ENCODE measurements around the gene LRRC56.
"Not testable (repeated sequence)": the region's sequence is repeated elsewhere in the genome, so short reads cannot be mapped to it uniquely, and the experiment has no call there.

LRRC56 gene

DNA sequence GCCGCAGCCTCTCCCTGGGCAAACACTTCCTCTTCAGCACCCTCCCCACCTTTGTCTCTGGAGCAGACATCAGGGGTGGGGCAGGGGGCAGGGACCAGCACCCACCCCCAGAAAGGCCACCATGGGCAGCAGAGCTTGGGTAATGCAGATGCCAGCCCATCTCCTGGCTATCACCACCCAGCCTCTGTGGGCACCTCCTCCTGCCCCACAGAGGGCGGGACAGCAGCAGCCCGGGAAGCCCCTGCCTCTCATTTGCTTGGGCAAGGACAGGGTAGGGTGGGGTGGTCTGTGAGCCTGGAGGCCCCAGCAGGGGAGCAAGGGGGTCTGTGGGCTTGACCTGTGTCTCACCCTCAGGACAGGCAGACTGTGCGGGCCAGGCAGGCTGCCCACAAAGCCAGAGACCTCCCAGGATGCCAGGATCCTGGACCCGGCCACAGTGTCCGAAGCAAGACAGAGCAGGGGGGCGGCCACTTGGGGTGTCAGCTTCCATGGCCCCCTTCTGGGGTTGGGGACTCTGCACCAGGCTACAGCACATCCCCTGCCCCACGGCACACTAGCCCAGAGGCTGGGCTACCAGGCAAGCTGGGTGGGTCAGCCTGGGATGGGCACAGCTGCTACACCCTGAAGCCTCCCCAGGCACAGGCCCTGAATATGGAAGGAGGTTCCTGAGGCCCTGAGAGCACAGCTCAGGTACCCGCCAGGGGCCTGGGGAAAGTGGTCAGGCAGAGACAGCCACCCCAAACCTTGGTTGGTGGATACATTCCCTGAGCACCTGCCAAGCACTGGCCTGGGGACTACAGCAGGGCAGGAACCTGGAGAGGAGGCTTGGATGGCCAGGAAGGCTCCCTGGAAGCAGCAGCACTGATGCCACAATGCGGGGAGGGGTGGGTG, 34.8 kb upstream of the LRRC56 start:
- no peak for FAIRE-seq

DNA sequence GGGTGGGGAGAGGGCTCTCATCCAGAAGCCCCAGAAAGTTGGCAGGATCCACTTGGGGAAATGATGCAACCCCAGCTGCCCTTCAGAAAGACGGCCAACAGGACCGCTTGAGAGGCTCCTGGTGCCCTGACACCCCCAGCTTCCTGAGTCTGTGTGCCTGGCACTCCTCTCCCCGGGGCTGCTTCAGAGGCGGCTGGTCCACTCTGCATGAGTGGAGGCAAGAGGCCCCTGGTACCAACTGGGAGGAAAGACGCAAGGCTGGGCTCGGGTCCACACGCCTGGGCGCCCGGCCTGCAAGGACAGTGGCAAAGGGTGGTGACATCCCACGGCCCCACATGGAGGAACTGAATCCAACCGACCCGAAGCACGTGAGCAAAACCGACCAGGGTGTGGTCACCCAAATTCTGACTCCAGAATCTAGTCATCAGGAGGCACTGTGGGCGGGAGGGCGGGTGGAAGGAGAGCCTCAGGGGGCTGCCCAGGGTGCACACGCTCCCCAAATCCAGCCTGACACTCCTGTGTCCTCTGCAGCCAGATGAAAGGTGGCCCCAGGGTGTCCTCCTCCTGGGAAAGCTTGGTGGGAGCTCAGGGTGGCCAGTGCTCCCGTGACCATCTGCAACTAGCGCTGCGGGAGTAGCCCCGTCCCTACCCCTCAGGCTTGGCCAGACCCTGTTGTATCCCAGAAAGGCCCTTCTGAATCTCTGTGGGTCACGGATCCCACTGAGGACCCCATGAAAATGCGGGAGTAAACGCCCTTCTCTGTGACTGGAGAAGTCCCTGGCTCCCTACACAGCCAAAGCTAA, 33.9 kb upstream of the LRRC56 start:
- no peak for FAIRE-seq

DNA sequence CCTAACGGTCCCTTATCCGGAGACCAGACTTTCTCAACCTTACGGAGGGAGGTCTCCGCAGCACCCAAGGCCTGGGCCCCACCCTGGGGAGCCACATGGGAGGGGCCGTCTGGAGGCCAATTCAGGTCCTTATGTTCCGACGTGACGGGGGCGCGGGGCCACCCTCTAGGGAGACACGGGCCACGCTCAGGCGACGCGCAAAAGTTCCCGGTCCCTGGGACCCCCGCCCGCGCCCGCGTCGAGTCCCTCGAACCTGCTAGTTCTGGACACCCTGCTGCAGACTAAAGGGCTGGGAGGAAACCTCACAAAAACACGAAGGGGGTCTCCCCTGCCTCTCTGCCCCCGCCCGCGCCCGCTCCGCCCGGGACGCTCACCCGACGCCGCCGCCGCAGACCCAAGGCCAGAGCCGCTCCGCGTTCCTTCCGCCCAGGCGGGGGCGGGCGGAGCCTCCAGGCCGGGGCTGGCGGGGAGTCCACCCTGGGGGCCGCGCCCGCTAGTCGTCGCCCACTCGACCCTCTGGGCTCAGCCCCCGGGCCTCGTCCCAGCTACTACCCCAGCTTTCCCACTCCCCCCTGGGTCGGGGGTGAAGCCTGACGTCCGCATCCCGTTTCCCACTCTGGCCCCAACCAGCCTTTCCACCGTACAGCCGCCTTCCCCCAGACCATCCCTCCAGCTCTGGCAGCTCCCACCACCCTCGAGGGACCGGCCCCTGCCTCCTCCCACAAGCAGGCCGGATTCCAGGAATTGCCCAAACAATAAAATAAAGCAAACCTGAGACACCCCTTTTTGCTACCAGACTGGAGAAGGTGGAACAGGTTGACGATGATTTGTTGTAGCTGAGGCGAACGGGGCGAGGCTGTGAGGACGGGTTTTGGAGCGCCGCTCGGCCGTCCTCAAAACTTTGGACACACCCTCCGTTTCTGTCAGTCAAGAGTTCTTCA, 33.0 kb upstream of the LRRC56 start:
- no peak for FAIRE-seq

DNA sequence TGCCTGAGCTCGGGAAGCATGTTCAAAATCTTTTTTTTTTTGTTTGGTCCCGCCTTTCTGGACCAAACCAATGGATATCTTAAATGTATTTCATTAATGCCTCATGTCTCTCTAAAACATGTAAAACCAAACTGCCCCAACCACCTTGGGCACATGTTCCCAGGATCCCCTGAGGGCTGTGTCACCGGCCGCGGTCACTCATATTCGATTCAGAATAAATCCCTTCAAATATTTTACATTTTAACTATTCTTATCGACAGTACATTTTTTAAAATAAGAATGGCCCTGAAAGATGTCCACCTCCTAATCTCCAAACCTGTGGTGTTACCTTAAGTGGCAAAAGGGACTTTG, 32.4 kb upstream of the LRRC56 start:
- no peak for FAIRE-seq

DNA sequence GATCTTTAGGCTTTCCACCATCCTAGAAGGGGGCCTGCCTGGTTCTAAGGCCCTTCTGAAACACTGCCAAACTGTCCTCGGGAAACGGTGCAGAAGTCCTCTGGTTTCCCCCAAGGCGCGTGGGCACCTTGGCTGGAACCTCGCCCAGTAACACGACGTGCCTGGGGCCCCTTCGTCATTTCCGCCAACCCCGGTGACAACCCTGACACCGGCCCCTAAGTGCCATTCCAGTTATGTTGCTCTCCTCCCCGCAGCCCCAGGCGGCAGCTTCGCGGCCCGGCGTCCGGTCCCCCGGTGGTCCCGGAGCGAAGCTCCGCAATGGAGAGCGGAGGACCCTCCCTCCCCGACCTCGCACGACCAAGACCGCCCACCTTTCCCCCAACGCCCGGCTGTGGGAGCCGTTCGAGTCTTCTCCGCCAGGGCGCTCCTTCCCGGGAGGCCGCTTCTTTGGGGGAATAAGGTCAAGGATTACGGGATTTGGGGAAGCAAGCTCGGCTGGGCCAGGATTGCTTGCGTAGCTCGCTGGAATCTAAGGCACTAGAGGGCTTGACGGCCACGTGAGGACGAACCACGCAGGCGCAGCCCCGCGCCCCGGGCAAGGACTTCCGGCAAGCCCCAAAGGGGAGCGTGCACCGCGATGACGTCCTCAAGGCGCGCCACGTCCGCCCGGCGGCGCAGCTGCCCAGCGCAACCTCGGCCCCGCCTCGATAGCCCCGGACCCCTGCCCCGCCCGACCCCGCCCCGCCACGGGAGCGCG, 30.9 kb upstream of the LRRC56 start:
- FAIRE-seq = no peak

DNA sequence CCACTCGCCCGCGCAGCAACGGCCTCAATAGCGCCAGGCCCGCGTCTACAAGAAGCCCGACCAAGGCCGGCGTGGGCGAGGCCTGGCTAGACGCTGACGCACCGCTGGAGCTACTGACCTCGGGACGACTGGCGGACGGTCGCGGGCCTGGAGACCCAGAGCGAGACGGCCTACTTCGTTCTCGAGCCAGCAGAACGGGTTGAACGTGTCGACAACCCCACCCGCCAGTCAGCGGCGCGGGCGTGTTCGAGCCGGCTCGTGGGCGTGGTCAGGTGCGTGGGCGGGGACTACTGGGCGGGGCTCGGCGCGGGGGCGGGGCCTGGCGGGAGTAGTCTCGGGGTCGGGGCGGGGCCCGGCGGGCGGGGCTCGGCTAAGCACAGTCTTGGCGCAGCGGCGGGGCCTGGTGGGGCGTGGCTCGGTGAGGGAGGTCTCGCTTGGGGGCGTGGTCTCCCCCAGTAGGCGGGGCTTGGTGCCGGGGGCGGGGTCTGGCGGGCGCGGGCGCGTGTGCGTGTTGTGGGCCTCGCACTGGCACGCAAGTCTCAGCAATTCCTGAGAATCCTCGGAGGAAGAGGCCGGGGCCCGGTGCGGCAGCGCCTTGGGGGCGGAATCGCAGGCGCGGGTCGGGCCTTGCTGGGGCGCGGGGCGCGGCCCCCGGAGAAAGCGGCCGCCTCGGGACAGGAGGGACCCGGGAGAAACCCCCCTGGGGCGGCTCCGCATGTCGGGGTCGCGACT, 30.2 kb upstream of the LRRC56 start, which contains the start of gene RNH1:
TSS of gene RNH1 (minus strand) at position 248 of the 732 bp plus-strand sequence. CDS start 5,080 bp downstream, outside the sequence.
- no peak for FAIRE-seq

DNA sequence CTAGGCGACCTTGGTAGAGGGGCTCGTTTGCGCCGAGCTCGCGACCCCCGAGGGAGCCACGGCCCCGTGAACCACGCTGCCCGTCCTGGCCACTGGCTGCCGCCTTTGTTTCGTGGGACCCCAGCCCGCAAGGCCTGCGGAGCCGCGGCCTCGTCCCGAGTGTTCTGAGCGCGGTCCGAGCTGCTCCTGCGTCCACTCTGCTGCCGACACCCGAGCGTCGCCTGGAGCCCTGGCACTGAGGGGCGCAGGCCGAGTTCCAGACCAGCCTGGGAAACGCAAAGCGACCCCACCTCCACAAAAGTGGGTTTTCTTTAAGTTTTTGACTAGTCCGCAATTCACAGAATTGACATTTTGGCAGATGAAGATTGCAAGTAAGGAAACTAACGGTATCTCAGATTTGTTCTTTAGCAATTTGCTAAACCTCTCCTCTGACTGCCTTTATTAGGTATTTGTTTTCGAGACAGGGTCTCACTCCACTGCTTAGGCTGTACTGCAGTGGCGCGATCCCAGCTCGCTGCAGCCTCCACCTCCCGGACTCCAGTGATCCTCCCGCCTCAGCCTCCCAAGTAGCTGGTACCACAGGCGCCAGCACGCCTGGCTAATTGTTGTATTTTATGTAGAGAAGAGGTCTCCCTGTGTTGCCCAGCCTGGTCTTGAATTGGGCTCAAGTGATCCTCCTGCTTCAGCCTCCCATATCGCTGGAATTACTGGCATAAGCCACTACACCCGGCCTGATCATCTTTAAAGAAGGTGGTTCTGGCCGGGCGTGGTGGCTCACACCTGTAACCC, 29.4 kb upstream of the LRRC56 start:
- FAIRE-seq = no peak

DNA sequence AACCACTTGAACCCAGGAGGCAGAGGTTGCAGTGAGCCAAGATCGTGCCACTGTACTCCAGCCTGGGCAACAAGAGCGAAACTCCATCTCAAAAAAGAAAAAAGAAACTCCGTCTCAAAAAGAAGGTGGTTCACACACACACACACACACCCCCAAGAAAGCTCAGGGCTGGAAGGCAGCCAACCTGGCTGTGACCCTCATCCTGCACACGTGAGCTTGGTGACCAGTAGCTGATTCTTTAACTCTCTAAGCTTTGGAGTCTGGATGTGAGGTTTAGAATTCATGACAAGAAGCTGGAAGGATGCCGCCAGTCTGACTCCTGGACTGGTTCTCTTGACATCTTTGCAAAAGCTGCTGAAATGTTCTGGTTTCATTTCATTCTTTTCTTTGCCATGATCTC, 28.4 kb upstream of the LRRC56 start:
- no peak for FAIRE-seq

DNA sequence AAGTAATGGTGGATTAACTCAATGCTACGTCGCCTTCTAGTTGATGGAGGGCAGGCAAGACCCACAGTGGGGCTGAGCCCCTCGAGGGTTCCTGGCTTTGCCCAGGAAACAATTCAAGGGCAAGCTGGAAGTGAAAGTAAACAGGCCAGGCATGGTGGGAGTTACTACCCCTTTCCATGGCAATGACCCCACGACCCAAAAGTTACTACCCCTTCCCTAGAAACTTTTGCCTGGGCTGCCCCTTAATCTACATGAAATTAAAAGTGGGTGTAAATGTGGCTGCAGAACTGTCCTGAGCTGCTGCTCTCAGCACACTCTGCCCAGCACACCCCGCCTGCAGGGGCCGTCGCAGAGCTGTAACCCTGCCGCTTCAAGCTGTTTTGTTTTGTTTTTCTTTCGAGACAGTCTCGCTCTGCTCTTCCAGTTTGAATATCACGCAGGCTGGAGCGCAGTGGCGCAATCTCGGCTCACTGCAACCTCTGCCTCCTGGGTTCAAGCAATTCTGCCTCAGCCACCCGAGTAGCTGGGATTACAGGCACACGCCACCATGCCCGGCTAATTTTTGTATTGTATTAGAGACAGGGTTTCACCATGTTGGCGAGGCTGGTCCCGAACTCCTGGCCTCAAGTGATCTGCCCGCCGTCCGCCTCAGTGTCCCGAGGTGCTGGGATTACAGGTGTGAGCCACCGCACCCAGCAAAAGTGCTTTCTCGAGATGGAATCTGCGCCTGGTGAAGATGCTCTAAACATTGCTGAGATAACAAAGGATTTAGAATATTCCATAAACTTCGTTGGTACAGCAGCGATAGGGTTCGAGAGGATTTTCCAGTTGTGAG, 24.3 kb upstream of the LRRC56 start:
- FAIRE-seq = no peak

DNA sequence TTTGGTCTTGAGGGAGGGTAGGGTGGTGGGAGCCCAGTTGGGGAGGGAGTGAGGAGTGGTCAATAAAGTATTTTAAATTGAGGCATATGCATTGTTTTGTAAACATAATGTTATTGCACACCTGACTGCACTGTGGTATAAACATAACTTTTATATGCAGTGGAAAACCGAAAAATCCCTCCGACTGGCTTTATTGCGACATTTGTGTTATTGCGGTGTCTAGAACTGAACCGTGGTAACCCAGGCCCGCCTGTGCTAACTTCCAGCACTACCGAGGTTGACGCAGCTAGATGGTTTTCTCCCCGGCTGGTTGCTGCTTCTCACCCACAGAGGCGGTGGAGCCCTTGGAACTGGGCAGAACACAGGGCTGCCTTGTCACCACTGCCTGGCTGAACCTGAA, 22.7 kb upstream of the LRRC56 start:
- no peak for FAIRE-seq

DNA sequence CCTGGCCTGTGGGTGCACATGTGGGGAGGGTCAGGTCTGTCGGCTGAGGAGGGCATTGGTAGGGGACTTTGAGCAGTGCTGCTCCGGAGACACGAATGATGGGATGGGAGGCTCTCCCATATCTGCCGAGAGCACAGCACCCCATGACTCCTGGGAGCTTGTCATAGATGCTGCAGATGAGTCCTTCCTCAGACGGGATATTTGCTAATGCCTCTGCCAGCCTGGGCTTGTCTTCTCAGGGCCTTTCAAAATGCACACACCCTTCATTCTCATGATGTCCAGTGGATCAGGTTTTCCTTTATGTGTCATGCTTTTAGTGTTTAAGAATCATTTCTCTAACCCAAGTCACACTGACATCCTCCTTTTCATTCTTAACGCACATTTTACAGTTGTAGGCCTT, 22.2 kb upstream of the LRRC56 start:
- FAIRE-seq = no peak

DNA sequence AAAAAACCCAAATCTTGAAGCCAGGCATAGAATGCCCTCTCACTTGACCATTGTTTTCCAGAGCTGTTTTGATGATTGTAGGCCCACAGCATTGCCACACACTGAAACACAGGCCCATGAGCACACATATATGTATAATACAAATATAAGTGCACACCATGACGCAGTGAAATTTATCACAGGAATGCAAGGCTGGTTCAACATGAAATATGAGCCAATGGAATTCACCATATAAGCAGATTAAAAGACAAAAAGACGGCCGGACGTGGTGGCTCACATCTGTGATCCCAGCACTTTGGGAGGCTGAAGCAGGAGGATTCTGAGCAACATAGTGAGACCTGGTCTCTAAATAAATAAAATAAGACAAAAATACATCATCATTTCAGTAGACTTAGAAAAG, 20.9 kb upstream of the LRRC56 start:
- no peak for FAIRE-seq

DNA sequence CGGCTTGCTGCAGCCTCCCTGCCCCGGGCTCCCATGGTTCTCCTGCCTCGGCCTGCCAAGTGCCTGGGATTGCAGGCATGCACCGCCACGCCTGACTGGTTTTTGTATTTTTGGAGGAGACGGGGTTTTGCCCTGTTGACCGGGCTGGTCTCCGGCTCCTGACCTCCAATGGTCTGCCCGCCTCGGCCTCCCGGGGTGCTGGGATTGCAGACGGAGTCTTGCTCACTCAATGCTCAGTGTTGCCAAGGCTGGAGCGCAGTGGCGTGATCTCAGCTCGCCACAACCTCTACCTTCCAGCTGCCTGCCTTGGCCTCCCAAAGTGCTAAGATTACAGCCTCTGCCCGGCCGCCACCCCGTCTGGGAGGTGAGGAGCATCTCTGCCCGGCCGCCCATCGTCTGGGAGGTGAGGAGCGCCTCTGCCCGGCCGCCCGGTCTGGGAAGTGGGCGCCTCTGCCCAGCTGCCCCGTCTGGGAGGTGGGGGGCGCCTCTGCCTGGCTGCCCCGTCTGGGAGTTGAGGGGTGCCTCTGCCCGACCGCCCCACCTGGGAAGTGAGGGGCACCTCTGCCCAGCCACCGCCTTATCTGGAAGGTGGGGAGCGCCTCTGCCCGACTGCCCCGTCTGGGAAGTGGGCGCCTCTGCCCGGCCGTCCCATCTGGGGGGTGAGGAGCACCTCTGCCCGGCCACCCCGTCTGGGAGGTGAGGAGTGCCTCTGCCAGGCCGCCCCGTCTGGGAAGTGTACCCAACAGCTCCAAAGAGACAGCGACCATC, 20.2 kb upstream of the LRRC56 start:
- not testable (repeated sequence) for FAIRE-seq

DNA sequence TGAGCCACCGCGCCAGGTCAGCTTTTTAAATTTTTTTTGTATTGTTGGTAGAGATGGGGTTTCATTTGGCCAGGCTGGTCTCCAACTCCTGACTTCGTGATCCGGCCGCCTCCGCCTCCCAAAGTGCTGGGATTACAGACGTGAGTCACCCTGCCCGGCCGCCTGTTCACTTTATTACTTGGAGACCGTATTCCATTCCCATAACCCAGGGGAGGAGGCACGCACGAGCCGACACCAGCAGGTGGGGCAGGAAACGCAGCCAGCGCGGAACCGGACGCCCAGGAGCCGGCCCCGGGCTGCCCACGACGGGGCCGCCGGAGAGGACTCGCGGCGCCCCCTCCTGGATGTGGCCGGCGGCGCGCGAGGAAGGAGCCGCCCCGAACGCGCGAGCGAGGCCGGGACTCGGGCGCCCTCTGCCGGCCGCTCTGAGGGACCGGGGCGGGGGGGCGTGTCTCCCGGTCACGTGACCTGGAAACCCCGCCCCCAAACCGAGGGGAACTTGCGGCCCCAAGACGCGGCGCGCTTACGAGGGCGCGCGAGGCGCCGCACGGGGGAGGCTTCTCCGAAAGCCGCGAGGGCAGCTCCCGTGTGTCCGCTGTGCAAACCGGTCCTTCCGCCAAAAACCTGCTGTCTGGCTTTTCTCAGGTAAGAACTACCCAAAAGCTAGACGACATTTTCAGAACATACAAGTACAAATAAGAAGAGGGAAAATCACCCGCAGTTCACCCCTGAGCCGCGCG, 18.7 kb upstream of the LRRC56 start:
- no peak for FAIRE-seq

DNA sequence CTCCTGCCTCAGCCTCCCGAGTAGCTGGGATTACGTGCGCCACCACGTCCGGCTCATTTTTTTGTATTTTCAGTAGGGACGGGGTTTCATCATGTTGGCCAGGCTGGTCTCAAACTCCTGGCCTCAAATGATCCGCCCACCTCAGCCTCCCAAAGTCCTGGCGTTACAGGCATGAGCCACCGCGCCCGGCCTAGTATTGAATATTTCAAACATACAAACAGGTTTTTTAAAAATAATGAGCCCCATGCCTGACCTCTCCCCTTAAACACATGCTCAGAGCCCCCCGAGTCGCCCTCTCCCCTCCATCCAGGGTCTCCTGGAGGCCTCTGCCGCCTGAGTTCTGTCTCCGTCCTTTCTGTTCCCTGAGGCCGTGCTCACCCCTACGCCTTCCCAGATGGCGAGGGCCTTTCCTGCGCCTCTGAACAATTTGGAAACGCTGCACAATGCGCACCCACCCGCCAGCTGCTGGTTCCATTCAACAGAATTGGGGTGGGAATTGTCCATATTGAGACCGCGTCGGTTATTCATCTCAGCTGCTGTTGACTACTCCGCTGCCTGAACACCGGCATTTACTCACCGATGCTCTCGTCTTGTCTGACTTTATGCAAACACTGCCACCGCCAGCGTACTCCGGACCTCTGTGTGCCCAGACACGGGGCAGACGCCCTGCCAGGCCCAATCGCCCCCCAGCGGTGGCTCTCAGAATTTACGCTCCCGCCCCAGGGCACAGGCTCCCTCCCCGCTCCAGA, 16.7 kb upstream of the LRRC56 start:
- no peak for FAIRE-seq

DNA sequence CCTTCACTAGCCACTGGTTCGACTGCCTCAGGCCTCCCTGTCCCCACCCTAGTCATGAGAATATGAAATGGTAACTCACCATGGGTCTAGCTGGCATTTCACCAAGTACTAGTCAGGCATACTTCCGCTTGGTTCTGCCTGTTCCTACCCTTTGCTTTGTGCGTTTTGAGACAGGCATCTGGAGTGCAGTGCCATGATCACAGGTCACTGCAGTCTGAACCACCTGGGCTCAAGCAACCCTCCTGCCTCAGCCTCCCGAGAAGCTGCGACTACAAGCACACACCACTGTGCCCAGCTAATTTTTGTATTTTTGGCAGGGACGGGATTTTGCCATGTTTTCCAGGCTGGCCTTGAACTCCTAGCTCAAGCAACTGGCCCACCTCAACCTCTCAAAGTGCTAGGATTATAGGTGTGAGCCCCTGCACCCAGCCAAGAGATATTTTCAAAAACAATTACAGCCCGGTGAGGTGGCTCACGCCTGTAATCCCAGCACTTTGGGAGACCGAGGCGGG, 16.1 kb upstream of the LRRC56 start:
- no peak for FAIRE-seq

DNA sequence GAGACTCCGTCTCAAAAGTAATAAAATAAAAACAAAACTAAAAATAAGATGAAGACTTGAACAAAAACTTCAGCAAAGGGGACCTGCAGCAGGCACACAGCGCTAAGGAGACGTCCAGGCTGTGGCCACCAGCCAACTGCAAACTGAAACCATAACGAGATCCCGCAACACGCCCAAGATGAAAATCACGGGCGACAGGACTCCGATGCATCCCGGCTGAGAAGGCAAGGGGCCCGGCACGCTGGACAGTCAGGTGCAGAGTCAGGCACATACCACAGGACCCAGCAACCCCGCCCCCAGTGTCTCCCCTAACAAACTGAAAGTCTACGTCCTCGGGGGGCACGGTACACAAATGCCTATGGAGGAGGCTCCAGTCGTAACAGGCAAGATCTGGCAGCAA, 11.1 kb upstream of the LRRC56 start:
- no peak for FAIRE-seq
